Occipital lobe (tissue), 2 donors: ENCODE measurements around the gene HSPA14. TPM values are rescaled to one million over a fixed set of nuclear protein-coding genes. Genes with fewer than 3 reads are reported as not detected.
A peak's percentile ranks its signal among the peaks of the same experiment; 100 is the strongest.
"Not testable (repeated sequence)": the region's sequence is repeated elsewhere in the genome, so short reads cannot be mapped to it uniquely, and the experiment has no call there.

Source experiments
- DNase-seq: peaks from one replicate; lab custom pipeline; 2025; lab: John Stamatoyannopoulos, UW
- total RNA-seq: library from RNA; depleted of rRNA; stranded (reverse); fragments of >200 nt; gene quantifications from one replicate; pipeline ENCODE4 v1.2.3, GENCODE V29; 2014

Gene HSPA14
- total RNA-seq, 1 donor from 2014 or later = 14.8 TPM

GRCh38 chr10:14837003-14837756 is 926 bp upstream of the HSPA14 start:
- no peak for DNase-seq

- DNase-seq = no peak
Measured at GRCh38 chr10:14838582-14839304, 637 bp downstream of the HSPA14 start.

GRCh38 chr10:14839305-14839695 is 1.2 kb downstream of the HSPA14 start:
- DNase-seq = no peak

- DNase-seq = no peak
Measured at GRCh38 chr10:14840178-14840577, 2.1 kb downstream of the HSPA14 start.

GRCh38 chr10:14843327-14843988 is 5.4 kb downstream of the HSPA14 start:
- no peak for DNase-seq

GRCh38 chr10:14844948-14845347 is 6.8 kb downstream of the HSPA14 start:
- no peak for DNase-seq

- no peak for DNase-seq
Measured at GRCh38 chr10:14852236-14852635, 14.1 kb downstream of the HSPA14 start.

- DNase-seq = no peak
Measured at GRCh38 chr10:14855453-14855852, 17.3 kb downstream of the HSPA14 start.

GRCh38 chr10:14858338-14858960 is 20.3 kb downstream of the HSPA14 start:
- no peak for DNase-seq

GRCh38 chr10:14859043-14859442 is 20.9 kb downstream of the HSPA14 start:
- DNase-seq = no peak

- DNase-seq = no peak
Measured at GRCh38 chr10:14859775-14860174, 21.7 kb downstream of the HSPA14 start.

- DNase-seq = no peak
Measured at GRCh38 chr10:14860791-14861190, 22.7 kb downstream of the HSPA14 start.

GRCh38 chr10:14864466-14864865 is 26.4 kb downstream of the HSPA14 start:
- not testable (repeated sequence) for DNase-seq

- not testable (repeated sequence) for DNase-seq
Measured at GRCh38 chr10:14864871-14865270, 26.8 kb downstream of the HSPA14 start.

- no peak for DNase-seq
Measured at GRCh38 chr10:14873090-14873760, 35.1 kb downstream of the HSPA14 start.

- no peak for DNase-seq
Measured at GRCh38 chr10:14875941-14876340, 37.8 kb downstream of the HSPA14 start.

- no peak for DNase-seq
Measured at GRCh38 chr10:14876764-14877163, 38.7 kb downstream of the HSPA14 start.

- peak; percentile 94 for DNase-seq
Measured at GRCh38 chr10:14878266-14879123, 40.4 kb downstream of the HSPA14 start, which contains the start of gene SUV39H2. TSS of gene SUV39H2 (plus strand) at chr10:14878866. CDS start at chr10:14878889, 23 bp downstream.

GRCh38 chr10:14879124-14879927 is 41.2 kb downstream of the HSPA14 start:
- DNase-seq = no peak

- no peak for DNase-seq
Measured at GRCh38 chr10:14879928-14880193, 41.8 kb downstream of the HSPA14 start.
